ENCODE results near the gene NPBWR2.

The NPBWR2 gene

DNA sequence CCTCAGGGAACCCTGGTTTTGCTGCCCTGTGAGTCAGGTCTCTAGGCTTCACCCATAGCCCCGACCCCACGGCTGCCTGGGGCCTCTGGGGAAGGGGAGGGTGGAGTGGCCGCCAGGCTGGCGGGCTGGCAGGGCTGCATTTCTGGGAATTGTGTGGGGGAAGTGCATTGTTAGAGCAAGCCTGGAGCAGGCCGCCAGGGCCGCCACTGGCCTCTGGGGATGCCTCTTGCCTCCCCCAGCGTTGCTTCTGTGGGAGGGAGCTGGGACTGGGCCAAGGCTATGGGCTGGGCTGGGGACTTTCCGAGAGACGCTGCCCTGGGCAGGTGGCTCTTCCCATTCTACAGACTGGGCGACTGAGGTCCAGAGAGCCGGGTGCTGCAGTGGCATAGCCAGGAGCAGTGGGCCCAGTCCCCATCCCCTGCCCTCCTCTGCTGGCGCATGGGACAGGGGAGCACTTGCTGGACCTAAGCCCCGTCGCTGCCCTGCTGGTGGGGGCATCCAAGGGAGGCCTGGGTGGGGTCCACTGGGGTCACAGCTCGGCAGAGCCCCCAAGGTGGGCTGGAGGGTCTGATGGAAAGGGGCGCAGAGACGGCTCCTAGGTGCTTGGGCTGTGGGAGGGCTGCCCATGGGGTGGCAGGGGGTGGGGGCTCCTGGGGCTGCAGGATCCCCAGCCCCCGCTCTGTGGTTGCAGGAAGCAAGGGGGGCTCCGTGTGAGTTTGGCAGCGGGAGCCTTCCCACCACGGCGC, 51.3 kb downstream of the NPBWR2 start:
- peak; percentile 58 for DNase-seq (ENCODE audit: low read depth)

DNA sequence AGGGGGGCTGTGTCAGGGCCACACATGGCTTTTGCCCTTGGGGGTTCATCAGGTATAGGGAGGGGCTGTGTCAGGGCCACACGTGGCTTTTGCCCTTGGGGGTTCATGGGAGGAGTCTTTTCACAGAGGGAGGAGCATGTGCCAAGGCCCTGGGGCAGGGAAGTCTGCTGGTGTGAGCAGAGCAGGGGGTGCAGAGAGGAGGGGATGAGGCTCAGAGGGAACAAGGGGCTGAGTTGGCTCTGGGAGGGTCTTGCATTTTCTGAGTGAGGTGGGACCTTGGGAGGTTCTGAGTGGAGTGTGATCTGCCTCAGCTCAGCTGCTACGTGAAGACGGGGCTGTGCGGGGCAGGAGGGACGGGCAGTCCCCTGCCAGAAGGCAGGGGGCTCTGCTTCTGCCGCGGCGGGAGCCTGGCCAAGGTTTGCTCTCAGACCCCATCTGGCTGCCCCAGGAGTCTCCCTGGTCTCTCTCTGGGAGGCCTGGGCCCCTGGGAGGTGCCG, 51.9 kb downstream of the NPBWR2 start:
- DNase-seq (ENCODE audit: low read depth): no peak

DNA sequence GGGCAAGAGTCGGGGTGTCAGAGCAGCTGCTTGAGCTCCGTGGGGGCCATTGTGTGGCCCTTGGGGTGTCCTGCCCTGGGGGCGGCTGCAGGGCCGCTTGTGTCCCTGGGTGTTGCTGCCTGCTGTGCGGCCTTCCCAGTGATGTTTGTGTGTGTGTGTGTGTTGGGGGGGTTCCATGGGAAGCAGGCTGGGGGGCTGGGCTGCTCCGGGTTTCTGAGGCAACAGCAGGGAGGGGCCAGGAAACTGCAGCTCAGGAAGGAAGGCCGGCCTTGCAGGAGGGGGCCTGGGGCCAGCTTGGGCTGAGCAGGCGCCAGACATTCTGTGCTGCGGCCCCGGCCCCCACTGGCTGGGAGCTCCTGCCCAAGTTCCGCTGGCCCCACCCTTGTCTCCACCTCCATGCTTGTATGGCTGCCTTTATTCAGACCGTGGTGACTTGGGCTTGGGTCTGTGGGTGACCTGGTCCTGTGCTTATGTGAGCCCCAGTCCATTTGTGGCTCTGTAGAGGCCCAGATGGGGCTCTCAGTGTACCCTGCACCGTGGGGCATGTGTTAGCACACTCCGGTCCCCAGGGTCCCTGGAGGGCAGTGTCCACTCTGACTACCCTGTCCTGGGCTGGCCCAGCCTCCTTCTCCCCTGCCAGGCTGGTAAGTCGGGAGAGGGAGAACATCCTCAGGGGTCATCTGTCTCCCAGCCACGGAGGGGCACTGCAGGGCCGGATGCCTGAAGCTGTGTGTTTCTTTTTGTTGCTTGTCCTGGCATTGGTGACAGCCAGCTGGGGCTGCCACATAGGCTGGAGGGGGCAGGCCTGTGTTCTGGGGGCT, 53.3 kb downstream of the NPBWR2 start:
- no peak for DNase-seq (ENCODE audit: low read depth)
